RWPE2 (cell line): ENCODE measurements around the gene DLK2.
A peak's percentile ranks its signal among the peaks of the same experiment; 100 is the strongest.
"Not testable (repeated sequence)": the region's sequence is repeated elsewhere in the genome, so short reads cannot be mapped to it uniquely, and the experiment has no call there.

Experiments used
- ATAC-seq: fragments of 200-7000 bp; cut with Tn5 transposase; 3 replicates; pipeline ENCODE4 v1.9.1; 2021; ENCODE audit warnings: low read depth
- DNase-seq: peaks from one replicate; pipeline ENCODE4 v3.0.0-alpha.2; 2020; ENCODE audit warnings: low spot score
- H3K27ac ChIP-seq: fragments of 450-650 bp; 2 replicates; pipeline ENCODE4 v1.5.1; 2017; ENCODE audit warnings: mild to moderate bottlenecking; ENCODE audit not compliant: poor library complexity, severe bottlenecking
- H3K27me3 ChIP-seq: fragments of 250-450 bp; sonication (Bioruptor Pico); 2 replicates; pipeline ENCODE4 v1.5.1; 2021; ENCODE audit warnings: mild to moderate bottlenecking, moderate library complexity; ENCODE audit not compliant: insufficient read depth, poor library complexity, severe bottlenecking
- H3K36me3 ChIP-seq: fragments of 250-450 bp; sonication (Bioruptor Pico); 2 replicates; pipeline ENCODE4 v1.5.1; 2020; ENCODE audit warnings: low read depth, mild to moderate bottlenecking, moderate library complexity
- H3K4me1 ChIP-seq: fragments of 250-450 bp; sonication (Bioruptor Pico); 2 replicates; pipeline ENCODE4 v1.5.1; 2021; ENCODE audit warnings: mild to moderate bottlenecking, moderate library complexity; ENCODE audit not compliant: insufficient read depth, poor library complexity, severe bottlenecking
- H3K4me3 ChIP-seq: fragments of 250-450 bp; sonication (Bioruptor Pico); 2 replicates; pipeline ENCODE4 v1.5.1; 2021; ENCODE audit warnings: mild to moderate bottlenecking, moderate library complexity; ENCODE audit not compliant: severe bottlenecking
- H3K9me3 ChIP-seq: fragments of 250-450 bp; sonication (Bioruptor Pico); 2 replicates; pipeline ENCODE4 v1.5.1; 2021; ENCODE audit warnings: mild to moderate bottlenecking, moderate library complexity; ENCODE audit not compliant: severe bottlenecking
- CTCF ChIP-seq: fragments of 450-650 bp; IDR thresholded peaks from one replicate; pipeline ENCODE4 v1.5.1; 2017; ENCODE audit warnings: mild to moderate bottlenecking, moderate library complexity; ENCODE audit not compliant: poor library complexity, severe bottlenecking

DLK2 gene

GRCh38 chr6:43427406-43428111, 27.8 kb downstream of the DLK2 start, which contains the start of gene ABCC10:
ABCC10 (plus strand) TSS chr6:43427541; CDS start chr6:43427979, 438 bp downstream.
- H3K36me3 ChIP-seq: peaks cover 12% of the 10 kb centered on the region
- peak; percentile 91 for ATAC-seq
- peak within 1 kb of the TSS; percentile 72 for H3K27ac ChIP-seq
- peaks cover 3% of the 10 kb centered on the region for H3K4me1 ChIP-seq
- no peaks in the 10 kb centered on the region for H3K27me3 ChIP-seq
- H3K9me3 ChIP-seq: no peaks in the 10 kb centered on the region
- TF ChIP-seq CTCF: peak; percentile 66
- DNase-seq: peak; percentile 96
- peak within 1 kb of the TSS; percentile 82 for H3K4me3 ChIP-seq

GRCh38 chr6:43426928-43427405, 28.4 kb downstream of the DLK2 start:
- Histone ChIP-seq H3K9me3 (no peaks in the 10 kb centered on the region), H3K4me1 (peaks cover 3% of the 10 kb centered on the region), H3K27me3 (no peaks in the 10 kb centered on the region), H3K4me3 (peak overlapping the region; percentile 82), H3K27ac (peak overlapping the region; percentile 72), H3K36me3 (peaks cover 12% of the 10 kb centered on the region)
- DNase-seq (no peak), ATAC-seq (no peak; the same call in 2 of the 3 replicates)
- no peak for TF ChIP-seq CTCF

- not testable (repeated sequence) for ATAC-seq, DNase-seq, H3K4me3 ChIP-seq, H3K9me3 ChIP-seq, H3K27me3 ChIP-seq, H3K4me1 ChIP-seq, H3K36me3 ChIP-seq, H3K27ac ChIP-seq
Observed at GRCh38 chr6:43425083-43425482, 30.3 kb downstream of the DLK2 start.

GRCh38 chr6:43421831-43422230, 33.5 kb downstream of the DLK2 start:
- Histone ChIP-seq H3K9me3 (no peaks in the 10 kb centered on the region), H3K36me3 (no peaks in the 10 kb centered on the region), H3K4me3 (no peak overlapping the region), H3K27ac (no peak overlapping the region), H3K4me1 (no peaks in the 10 kb centered on the region), H3K27me3 (no peaks in the 10 kb centered on the region)
- no peak for TF ChIP-seq CTCF
- ATAC-seq (no peak), DNase-seq (no peak)

GRCh38 chr6:43420012-43420709, 35.2 kb downstream of the DLK2 start:
- DNase-seq (no peak), ATAC-seq (no peak)
- Histone ChIP-seq H3K27ac (no peak overlapping the region), H3K4me3 (no peak overlapping the region), H3K27me3 (no peaks in the 10 kb centered on the region), H3K36me3 (no peaks in the 10 kb centered on the region), H3K4me1 (no peaks in the 10 kb centered on the region), H3K9me3 (no peaks in the 10 kb centered on the region)
- TF ChIP-seq CTCF: no peak
